GM23248 (cell line): ENCODE measurements around the gene CRELD2. TPM values are rescaled to one million over a fixed set of nuclear protein-coding genes. Genes with fewer than 3 reads are reported as not detected.
A peak's percentile ranks its signal among the peaks of the same experiment; 100 is the strongest.

Experiments
- DNase-seq: peaks from one replicate; pipeline ENCODE4 v3.0.0-alpha.2; 2015
- H2AFZ ChIP-seq: fragments of 200-600 bp; sonication (generic); 2 replicates; pipeline ENCODE4 v1.6.1; 2016; ENCODE audit warnings: antibody characterized with exemption
- H3F3A ChIP-seq: fragments of 200-600 bp; sonication (generic); 2 replicates; pipeline ENCODE4 v1.6.1; 2016; ENCODE audit warnings: mild to moderate bottlenecking, antibody characterized with exemption, mixed run types; ENCODE audit not compliant: insufficient read depth
- H3K27ac ChIP-seq: fragments of 200-600 bp; sonication (generic); 2 replicates; pipeline ENCODE4 v1.5.1; 2016; ENCODE audit warnings: mild to moderate bottlenecking
- H3K27me3 ChIP-seq: fragments of 200-600 bp; sonication (generic); replicated peaks from 2 replicates; pipeline ENCODE4 v1.6.1; 2016; ENCODE audit warnings: mild to moderate bottlenecking; ENCODE audit not compliant: insufficient read depth
- H3K36me3 ChIP-seq: fragments of 200-600 bp; sonication (generic); 2 replicates; pipeline ENCODE4 v1.6.1; 2016; ENCODE audit warnings: low read depth, mild to moderate bottlenecking
- H3K4me1 ChIP-seq: fragments of 200-600 bp; sonication (generic); 2 replicates; pipeline ENCODE4 v1.6.1; 2016; ENCODE audit warnings: mild to moderate bottlenecking; ENCODE audit not compliant: insufficient read depth
- H3K4me2 ChIP-seq: fragments of 200-600 bp; sonication (generic); one replicate; pipeline ENCODE4 v1.6.1; 2016; ENCODE audit warnings: mild to moderate bottlenecking; ENCODE audit not compliant: unreplicated experiment
- H3K4me3 ChIP-seq: fragments of 200-600 bp; sonication (generic); 2 replicates; pipeline ENCODE4 v1.5.1; 2016; ENCODE audit warnings: mild to moderate bottlenecking
- H3K79me2 ChIP-seq: fragments of 200-600 bp; sonication (generic); 2 replicates; pipeline ENCODE4 v1.6.1; 2016; ENCODE audit warnings: mild to moderate bottlenecking; ENCODE audit not compliant: insufficient read depth
- H3K9ac ChIP-seq: fragments of 200-600 bp; sonication (generic); 2 replicates; pipeline ENCODE4 v1.6.1; 2016; ENCODE audit warnings: mild to moderate bottlenecking
- H3K9me2 ChIP-seq: fragments of 200-600 bp; sonication (generic); 2 replicates; pipeline ENCODE4 v1.6.1; 2016; ENCODE audit warnings: mixed run types, mild to moderate bottlenecking, moderate library complexity; ENCODE audit not compliant: insufficient read depth
- H3K9me3 ChIP-seq: fragments of 200-600 bp; sonication (generic); one replicate; pipeline ENCODE4 v1.6.1; 2017; ENCODE audit warnings: low read depth
- H4K20me1 ChIP-seq: fragments of 200-600 bp; sonication (generic); 2 replicates; pipeline ENCODE4 v1.6.0; 2016; ENCODE audit not compliant: insufficient read depth
- EZH2 ChIP-seq: fragments of 200-600 bp; sonication (generic); IDR thresholded peaks from 2 replicates; pipeline ENCODE4 v1.6.1; 2018; ENCODE audit warnings: antibody characterized with exemption, mild to moderate bottlenecking; ENCODE audit not compliant: insufficient read depth, poor library complexity, severe bottlenecking
- EZH2phosphoT487 ChIP-seq: fragments of 200-600 bp; sonication (generic); IDR thresholded peaks from 2 replicates; pipeline ENCODE4 v1.6.1; 2018; ENCODE audit warnings: antibody characterized with exemption, moderate library complexity, mild to moderate bottlenecking, low read depth; ENCODE audit not compliant: insufficient read depth
- WGBS, 2 experiments: methylation state at CpG; one replicate each; pipeline ENCODE4 v1.1.6; 2015 to 2017; ENCODE audit warnings: low lambda C conversion rate in 2 of 2, low coverage in 1 of 2; ENCODE audit errors: missing lambda C conversion rate in 2 of 2; 5-methylcytosine and 5-hydroxymethylcytosine counted together
- in situ Hi-C: fragments of 300-500 bp; cut with MboI; formaldehyde crosslinking; loops from 2 replicates; pipeline ENCODE4 v1.15.0; 2020
- polyA plus RNA-seq: library from polyadenylated mRNA; unstranded; fragments of >200 nt; fragmentation: Nextera tagmentation; extraction: Ambion mirVana; gene quantifications from 2 replicates; pipeline ENCODE4 v1.2.1, GENCODE V29; 2016
- total RNA-seq: library from RNA; depleted of rRNA; stranded (reverse); fragments of >200 nt; shearing (Covaris generic); gene quantifications from 2 replicates; pipeline ENCODE4 v1.2.3, GENCODE V29; 2014

Gene CRELD2
- total and polyA plus RNA-seq, 2 experiments from 2014 or later: 57.1 to 78.4 TPM

DNA sequence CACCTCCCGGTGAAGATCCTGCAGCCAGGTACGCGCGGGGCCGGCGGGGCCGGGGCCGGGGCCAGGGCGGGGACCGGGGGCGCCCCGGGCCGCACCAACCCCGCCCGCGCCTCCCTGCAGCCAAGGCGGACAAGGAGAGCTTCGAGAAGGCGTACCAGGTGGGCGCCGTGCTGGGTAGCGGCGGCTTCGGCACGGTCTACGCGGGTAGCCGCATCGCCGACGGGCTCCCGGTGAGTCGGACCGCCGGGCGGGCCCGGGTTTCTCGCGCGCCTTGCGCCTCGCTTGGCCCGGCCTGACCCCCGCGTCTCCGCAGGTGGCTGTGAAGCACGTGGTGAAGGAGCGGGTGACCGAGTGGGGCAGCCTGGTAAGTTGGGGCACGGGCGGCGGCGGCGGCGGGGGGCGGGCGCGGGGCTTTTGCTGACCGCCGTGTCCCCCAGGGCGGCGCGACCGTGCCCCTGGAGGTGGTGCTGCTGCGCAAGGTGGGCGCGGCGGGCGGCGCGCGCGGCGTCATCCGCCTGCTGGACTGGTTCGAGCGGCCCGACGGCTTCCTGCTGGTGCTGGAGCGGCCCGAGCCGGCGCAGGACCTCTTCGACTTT is 42.7 kb downstream of the CRELD2 start:
- peak; percentile 76 for DNase-seq
- Histone ChIP-seq H3K36me3 (no peaks in the 10 kb centered on the region; the same call in 1 of the 2 replicates), H3K9me2 (no peaks in the 10 kb centered on the region), H3K4me2 (peak overlapping the region; percentile 84), H3K9me3 (no peaks in the 10 kb centered on the region), H3K79me2 (peaks cover 21% of the 10 kb centered on the region), H3F3A (no peaks in the 10 kb centered on the region), H3K4me1 (peaks cover 5% of the 10 kb centered on the region; the same call in 1 of the 2 replicates), H3K4me3 (peak overlapping the region; percentile 73), H3K9ac (peak overlapping the region; percentile 79), H2AFZ (no peak overlapping the region), H3K27ac (peak overlapping the region; percentile 29; the same call in 1 of the 2 replicates), H3K27me3 (no peaks in the 10 kb centered on the region), H4K20me1 (no peaks in the 10 kb centered on the region)
- no peak for TF ChIP-seq EZH2
- TF ChIP-seq EZH2phosphoT487: no peak
- WGBS, 2 experiments: 0 to 3% methylated on average over 31 to 73 of the region's 84 CpGs
- in situ Hi-C loops: no loop called here

DNA sequence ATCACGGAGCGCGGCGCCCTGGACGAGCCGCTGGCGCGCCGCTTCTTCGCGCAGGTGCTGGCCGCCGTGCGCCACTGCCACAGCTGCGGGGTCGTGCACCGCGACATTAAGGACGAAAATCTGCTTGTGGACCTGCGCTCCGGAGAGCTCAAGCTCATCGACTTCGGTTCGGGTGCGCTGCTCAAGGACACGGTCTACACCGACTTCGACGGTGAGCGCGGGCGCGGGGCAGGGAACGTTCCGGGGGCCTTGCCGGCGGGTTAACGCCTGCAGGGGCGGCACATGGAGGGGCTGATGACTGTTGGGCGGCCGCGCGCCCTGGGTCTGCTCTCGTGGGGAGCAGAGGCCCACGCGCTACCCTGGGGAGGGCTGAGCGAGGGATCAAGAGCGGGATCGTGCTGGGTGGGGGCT is 43.2 kb downstream of the CRELD2 start:
- Histone ChIP-seq H3K4me2 (peak overlapping the region; percentile 84), H3K9me3 (no peaks in the 10 kb centered on the region), H3K27ac (peak overlapping the region; percentile 29; the same call in 1 of the 2 replicates), H3K9me2 (no peaks in the 10 kb centered on the region), H3K4me3 (peak overlapping the region; percentile 73), H3F3A (no peaks in the 10 kb centered on the region), H3K36me3 (no peaks in the 10 kb centered on the region; the same call in 1 of the 2 replicates), H3K9ac (peak overlapping the region; percentile 79), H3K79me2 (peaks cover 21% of the 10 kb centered on the region), H4K20me1 (no peaks in the 10 kb centered on the region), H3K4me1 (peaks cover 5% of the 10 kb centered on the region; the same call in 1 of the 2 replicates), H2AFZ (no peak overlapping the region), H3K27me3 (no peaks in the 10 kb centered on the region)
- TF ChIP-seq EZH2: no peak
- TF ChIP-seq EZH2phosphoT487: no peak
- WGBS, 2 experiments: 2 to 4% methylated on average over 31 to 39 of the region's 49 CpGs
- no peak for DNase-seq
- in situ Hi-C loops: no loop called here

- in situ Hi-C loops: no loop called here
- H2AFZ ChIP-seq: peak overlapping the region; percentile 53; the same call in 1 of the 2 replicates
- H3K4me1 ChIP-seq: peaks cover 5% of the 10 kb centered on the region; the same call in 1 of the 2 replicates
- DNase-seq: peak; percentile 92
- no peaks in the 10 kb centered on the region; the same call in 1 of the 2 replicates for H3K36me3 ChIP-seq
- no peaks in the 10 kb centered on the region for H4K20me1 ChIP-seq
- peaks cover 21% of the 10 kb centered on the region for H3K79me2 ChIP-seq
- H3K27ac ChIP-seq: peak overlapping the region; percentile 29
- peak overlapping the region; percentile 84 for H3K4me2 ChIP-seq
- H3K9me2 ChIP-seq: no peaks in the 10 kb centered on the region
- peak overlapping the region; percentile 79 for H3K9ac ChIP-seq
- H3K27me3 ChIP-seq: no peaks in the 10 kb centered on the region
- no peaks in the 10 kb centered on the region for H3F3A ChIP-seq
- H3K4me3 ChIP-seq: peak overlapping the region; percentile 73
- 1 to 14% methylated on average over 31 to 34 of the region's 70 CpGs for WGBS, 2 experiments
- H3K9me3 ChIP-seq: no peaks in the 10 kb centered on the region
- no peak for TF ChIP-seq EZH2phosphoT487
- TF ChIP-seq EZH2: no peak
These were observed 43.7 kb downstream of the CRELD2 start for GRCh38 chr22:49962012-49962750.

DNA sequence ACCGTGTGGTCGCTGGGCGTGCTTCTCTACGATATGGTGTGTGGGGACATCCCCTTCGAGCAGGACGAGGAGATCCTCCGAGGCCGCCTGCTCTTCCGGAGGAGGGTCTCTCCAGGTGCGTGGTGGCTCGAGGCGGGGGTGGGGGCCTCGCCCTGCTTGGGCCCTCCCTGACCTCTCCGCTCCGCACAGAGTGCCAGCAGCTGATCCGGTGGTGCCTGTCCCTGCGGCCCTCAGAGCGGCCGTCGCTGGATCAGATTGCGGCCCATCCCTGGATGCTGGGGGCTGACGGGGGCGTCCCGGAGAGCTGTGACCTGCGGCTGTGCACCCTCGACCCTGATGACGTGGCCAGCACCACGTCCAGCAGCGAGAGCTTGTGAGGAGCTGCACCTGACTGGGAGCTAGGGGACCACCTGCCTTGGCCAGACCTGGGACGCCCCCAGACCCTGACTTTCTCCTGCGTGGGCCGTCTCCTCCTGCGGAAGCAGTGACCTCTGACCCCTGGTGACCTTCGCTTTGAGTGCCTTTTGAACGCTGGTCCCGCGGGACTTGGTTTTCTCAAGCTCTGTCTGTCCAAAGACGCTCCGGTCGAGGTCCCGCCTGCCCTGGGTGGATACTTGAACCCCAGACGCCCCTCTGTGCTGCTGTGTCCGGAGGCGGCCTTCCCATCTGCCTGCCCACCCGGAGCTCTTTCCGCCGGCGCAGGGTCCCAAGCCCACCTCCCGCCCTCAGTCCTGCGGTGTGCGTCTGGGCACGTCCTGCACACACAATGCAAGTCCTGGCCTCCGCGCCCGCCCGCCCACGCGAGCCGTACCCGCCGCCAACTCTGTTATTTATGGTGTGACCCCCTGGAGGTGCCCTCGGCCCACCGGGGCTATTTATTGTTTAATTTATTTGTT is 44.6 kb downstream of the CRELD2 start:
- no peak for DNase-seq
- in situ Hi-C loops: no loop called here
- Histone ChIP-seq H3K27ac (peak overlapping the region; percentile 29), H3K4me1 (peaks cover 5% of the 10 kb centered on the region; the same call in 1 of the 2 replicates), H4K20me1 (no peaks in the 10 kb centered on the region), H3F3A (0 out of 2 replicates have a peak, but pooled peaks cover 3% of the 10 kb centered on the region), H3K9me2 (no peaks in the 10 kb centered on the region), H3K79me2 (peaks cover 21% of the 10 kb centered on the region), H3K4me2 (peak overlapping the region; percentile 84), H2AFZ (peak overlapping the region; percentile 53; the same call in 1 of the 2 replicates), H3K9ac (peak overlapping the region; percentile 79), H3K9me3 (no peaks in the 10 kb centered on the region), H3K4me3 (peak overlapping the region; percentile 73), H3K36me3 (no peaks in the 10 kb centered on the region; the same call in 1 of the 2 replicates), H3K27me3 (no peaks in the 10 kb centered on the region)
- no peak for TF ChIP-seq EZH2
- 84 to 85% methylated on average over 47 to 59 of the region's 63 CpGs for whole genome bisulfite sequencing, 2 experiments
